Brain microvascular endothelial cell (primary cell): ENCODE data around the gene SIRPB1.
"Not testable (repeated sequence)": the region's sequence is repeated elsewhere in the genome, so short reads cannot be mapped to it uniquely, and the experiment has no call there.

Source experiments
- DNase-seq: peaks from one replicate; pipeline ENCODE4 v3.0.0-alpha.2; 2020
- H3K27ac ChIP-seq: fragments of 250-450 bp; sonication (Bioruptor Pico); 2 replicates; pipeline ENCODE4 v1.5.1; 2020; ENCODE audit warnings: mild to moderate bottlenecking, moderate library complexity
- H3K27me3 ChIP-seq: fragments of 250-450 bp; sonication (Bioruptor Pico); replicated peaks from 2 replicates; pipeline ENCODE4 v1.5.1; 2020; ENCODE audit warnings: mild to moderate bottlenecking
- H3K36me3 ChIP-seq: fragments of 250-450 bp; sonication (Bioruptor Pico); replicated peaks from 2 replicates; pipeline ENCODE4 v1.5.1; 2020; ENCODE audit warnings: mild to moderate bottlenecking
- H3K4me3 ChIP-seq: 2 replicates; pipeline ENCODE4 v1.5.1; 2011; ENCODE audit warnings: low read depth, mild to moderate bottlenecking, control low read depth, low read length, moderate library complexity
- in situ Hi-C: cut with HindIII; loops from 2 replicates; pipeline ENCODE4 v1.10.0; 2017; ENCODE audit warnings: low sequenced_read_pairs, low pct_ligation_motif_present
- TF ChIP-seq, protein P1 (sequence below): IDR thresholded peaks from 2 replicates; pipeline ENCODE4 v1.5.1; 2011; ENCODE audit warnings: low read depth, mild to moderate bottlenecking, moderate library complexity, low read length, control low read depth, inconsistent platforms; ENCODE audit errors: missing control alignments

Gene SIRPB1

DNA sequence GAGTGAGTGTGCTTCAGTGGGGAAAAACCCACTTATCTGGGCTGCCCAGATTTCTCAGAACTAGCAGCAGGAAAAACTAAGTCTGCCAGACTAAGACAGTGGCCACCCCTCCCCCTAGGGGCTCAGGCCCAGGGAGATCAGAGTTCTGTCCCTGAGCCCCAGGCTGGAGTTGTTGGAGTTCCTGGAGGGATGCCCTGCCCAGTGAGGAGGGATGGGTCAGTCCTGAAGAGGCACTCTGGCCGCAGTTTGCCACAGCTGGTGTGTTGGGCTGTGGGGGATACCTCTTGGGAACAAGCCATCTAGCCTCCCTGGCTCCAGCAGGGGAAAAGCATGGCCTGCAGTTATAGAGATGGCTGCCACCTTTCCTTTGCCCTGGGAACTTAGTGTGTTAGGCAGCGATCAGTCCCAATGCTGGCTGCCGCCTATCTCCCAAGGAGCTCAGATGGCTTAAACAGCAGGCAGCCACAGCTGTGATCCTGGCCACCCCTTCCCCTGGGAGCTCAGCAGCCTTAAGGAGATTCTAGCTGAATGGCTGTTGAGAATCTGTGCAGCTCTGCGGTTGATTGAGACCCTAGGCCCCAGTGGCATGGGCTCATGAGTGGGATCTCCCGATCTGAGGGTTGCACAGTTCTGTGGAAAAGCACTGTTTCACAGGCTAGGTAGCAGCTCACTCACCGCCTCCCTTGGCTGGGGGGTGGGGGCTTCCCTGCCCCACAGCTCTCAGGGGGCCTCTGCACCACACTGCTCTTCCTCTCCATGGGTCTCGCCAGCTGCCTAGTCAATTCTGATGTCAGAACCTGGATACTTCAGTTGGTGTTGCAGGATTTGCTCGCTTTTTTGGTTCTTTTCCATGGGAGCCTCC, 24.5 kb upstream of the SIRPB1 start:
- H3K27me3 ChIP-seq: no peaks in the 10 kb centered on the region
- H3K36me3 ChIP-seq: no peaks in the 10 kb centered on the region
- H3K4me3 ChIP-seq: no peak overlapping the region
- DNase-seq: no peak
- no peak overlapping the region for H3K27ac ChIP-seq
- in situ Hi-C loops: no loop called here
- TF ChIP-seq, protein P1, sequence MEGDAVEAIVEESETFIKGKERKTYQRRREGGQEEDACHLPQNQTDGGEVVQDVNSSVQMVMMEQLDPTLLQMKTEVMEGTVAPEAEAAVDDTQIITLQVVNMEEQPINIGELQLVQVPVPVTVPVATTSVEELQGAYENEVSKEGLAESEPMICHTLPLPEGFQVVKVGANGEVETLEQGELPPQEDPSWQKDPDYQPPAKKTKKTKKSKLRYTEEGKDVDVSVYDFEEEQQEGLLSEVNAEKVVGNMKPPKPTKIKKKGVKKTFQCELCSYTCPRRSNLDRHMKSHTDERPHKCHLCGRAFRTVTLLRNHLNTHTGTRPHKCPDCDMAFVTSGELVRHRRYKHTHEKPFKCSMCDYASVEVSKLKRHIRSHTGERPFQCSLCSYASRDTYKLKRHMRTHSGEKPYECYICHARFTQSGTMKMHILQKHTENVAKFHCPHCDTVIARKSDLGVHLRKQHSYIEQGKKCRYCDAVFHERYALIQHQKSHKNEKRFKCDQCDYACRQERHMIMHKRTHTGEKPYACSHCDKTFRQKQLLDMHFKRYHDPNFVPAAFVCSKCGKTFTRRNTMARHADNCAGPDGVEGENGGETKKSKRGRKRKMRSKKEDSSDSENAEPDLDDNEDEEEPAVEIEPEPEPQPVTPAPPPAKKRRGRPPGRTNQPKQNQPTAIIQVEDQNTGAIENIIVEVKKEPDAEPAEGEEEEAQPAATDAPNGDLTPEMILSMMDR: no peak

GRCh38 chr20:1638643-1639042, 18.8 kb upstream of the SIRPB1 start:
- in situ Hi-C loops, H3K4me3 ChIP-seq, H3K27ac ChIP-seq, DNase-seq, H3K27me3 ChIP-seq, H3K36me3 ChIP-seq: not testable (repeated sequence)

DNA sequence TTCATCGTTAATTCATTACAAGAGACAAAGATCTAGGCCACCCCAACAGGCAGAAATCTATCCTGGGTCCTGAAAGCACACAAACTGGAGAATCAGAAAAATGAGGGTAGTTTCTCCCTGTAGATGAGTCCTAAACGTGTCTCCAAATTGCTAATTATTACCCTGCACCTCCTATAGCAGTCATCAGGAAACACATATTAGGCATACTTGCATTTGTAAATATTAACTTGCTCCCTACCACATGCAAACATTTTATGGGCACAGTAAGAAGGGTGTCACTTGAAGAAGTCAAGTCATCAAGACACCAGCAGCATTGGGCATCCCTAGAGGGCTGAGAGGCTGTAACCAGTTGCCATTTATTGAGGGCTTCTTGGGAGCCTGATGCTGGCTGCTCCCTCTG, 17.9 kb upstream of the SIRPB1 start:
- in situ Hi-C loops: no loop called here
- TF ChIP-seq, protein P1: no peak
- no peak for DNase-seq
- H3K36me3 ChIP-seq: no peaks in the 10 kb centered on the region
- no peak overlapping the region for H3K4me3 ChIP-seq
- H3K27ac ChIP-seq: no peak overlapping the region
- no peaks in the 10 kb centered on the region for H3K27me3 ChIP-seq

DNA sequence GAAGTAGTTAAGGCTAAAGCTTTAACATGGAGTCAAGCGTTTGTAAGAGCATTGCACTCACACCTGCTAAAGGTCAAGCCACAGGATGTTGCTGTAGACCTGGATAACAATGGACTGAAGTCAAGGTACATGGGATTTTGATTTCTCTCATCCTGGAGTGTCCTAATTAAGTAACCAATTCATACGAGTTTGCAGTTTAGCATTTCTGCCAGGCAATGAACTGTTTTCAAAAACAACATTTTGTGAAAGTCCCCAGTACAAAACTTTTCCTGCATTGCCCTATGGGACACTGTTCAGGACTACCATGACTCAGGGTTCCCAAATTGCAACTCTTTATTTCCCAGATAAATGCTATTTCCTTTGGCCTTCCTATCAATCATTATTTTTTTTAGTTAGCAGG, 17.4 kb upstream of the SIRPB1 start:
- TF ChIP-seq, protein P1: no peak
- Histone ChIP-seq H3K4me3 (no peak overlapping the region), H3K36me3 (no peaks in the 10 kb centered on the region), H3K27me3 (no peaks in the 10 kb centered on the region), H3K27ac (no peak overlapping the region)
- in situ Hi-C loops: no loop called here
- no peak for DNase-seq

DNA sequence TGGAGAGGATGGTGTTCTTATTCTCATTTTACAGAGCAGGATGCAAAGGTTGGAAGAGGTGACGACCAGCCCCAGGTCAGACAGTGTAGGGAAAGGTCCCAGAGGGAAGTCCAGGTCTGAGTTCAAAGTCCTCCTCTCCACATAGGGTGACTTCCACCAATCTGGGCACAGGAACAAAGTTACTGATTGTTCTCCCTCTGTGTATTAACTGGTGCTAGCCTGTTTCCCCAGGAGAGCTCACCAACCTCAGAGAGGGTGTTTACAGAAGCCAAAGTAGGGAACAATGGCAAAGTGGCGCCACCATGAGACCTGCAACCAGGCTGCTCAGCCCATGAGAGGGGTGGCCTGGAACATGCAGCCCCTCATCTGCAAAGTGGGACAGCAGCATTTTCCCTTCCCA, 16.8 kb upstream of the SIRPB1 start:
- H3K4me3 ChIP-seq: no peak overlapping the region
- DNase-seq: no peak
- TF ChIP-seq, protein P1: no peak
- in situ Hi-C loops: no loop called here
- no peaks in the 10 kb centered on the region for H3K36me3 ChIP-seq
- H3K27me3 ChIP-seq: no peaks in the 10 kb centered on the region
- no peak overlapping the region for H3K27ac ChIP-seq

- in situ Hi-C loops: no loop called here
- no peak overlapping the region for H3K4me3 ChIP-seq
- H3K27me3 ChIP-seq: no peaks in the 10 kb centered on the region
- no peak overlapping the region for H3K27ac ChIP-seq
- TF ChIP-seq, protein P1: no peak
- no peak for DNase-seq
- H3K36me3 ChIP-seq: no peaks in the 10 kb centered on the region
Observed at GRCh38 chr20:1635291-1635979, 15.6 kb upstream of the SIRPB1 start.
